HEK293 (cell line): ENCODE measurements around the gene UTP18.

ENCODE experiments used
- CTCF ChIA-PET: fragments of 350-600 bp; formaldehyde crosslinking; extraction: SDS; loops from one replicate; lab custom pipeline; 2021; ENCODE audit warnings: antibody characterized with exemption; lab: Yijun Ruan, JAX
- POLR2A ChIA-PET: fragments of 300-600 bp; formaldehyde crosslinking; extraction: SDS; loops from one replicate; lab custom pipeline; 2020; ENCODE audit warnings: antibody characterized with exemption, inconsistent platforms; lab: Yijun Ruan, JAX
- H3K27ac ChIP-seq: fragments of 200-500 bp; sonication (Bioruptor generic); 2 replicates; pipeline ENCODE4 v1.5.1; 2014; ENCODE audit warnings: low read depth, low read length, control low read depth, inconsistent platforms; ENCODE audit errors: extremely low read depth
- H3K36me3 ChIP-seq, 2 experiments: fragments of 200-500 bp in 1 of 2; sonication (Bioruptor generic) in 1 of 2; 1 replicate in 1 of 2; 2 replicates in 1 of 2; pipeline ENCODE4 v1.5.1; 2014 to 2017; ENCODE audit warnings: inconsistent platforms in 2 of 2, low read length in 2 of 2; ENCODE audit not compliant: control insufficient read depth in 2 of 2, insufficient read depth in 1 of 2
- H3K4me1 ChIP-seq: fragments of 200-500 bp; sonication (Bioruptor generic); 2 replicates; pipeline ENCODE4 v1.5.1; 2014; ENCODE audit warnings: mild to moderate bottlenecking, low read length, inconsistent platforms; ENCODE audit not compliant: control insufficient read depth, insufficient read depth
- H3K4me3 ChIP-seq: 2 replicates; pipeline ENCODE4 v1.5.1; 2011; ENCODE audit warnings: low read depth, mild to moderate bottlenecking, control low read depth, low read length, moderate library complexity
- H3K9me3 ChIP-seq: fragments of 200-500 bp; sonication (Bioruptor generic); 2 replicates; pipeline ENCODE4 v1.5.1; 2014; ENCODE audit warnings: low read depth, low read length, inconsistent platforms; ENCODE audit not compliant: control insufficient read depth, insufficient read depth
- EGR2 ChIP-seq: fragments of 450-650 bp; formaldehyde crosslinking; IDR thresholded peaks from 2 replicates; pipeline ENCODE4 v1.5.1; 2016; ENCODE audit warnings: low read depth, missing biosample characterization, missing genetic modification characterization
- FEZF1 ChIP-seq: fragments of 450-650 bp; formaldehyde crosslinking; IDR thresholded peaks from 2 replicates; pipeline ENCODE4 v1.5.1; 2016; ENCODE audit warnings: missing biosample characterization, missing genetic modification characterization
- OSR2 ChIP-seq: fragments of 450-650 bp; formaldehyde crosslinking; IDR thresholded peaks from 2 replicates; pipeline ENCODE4 v1.5.1; 2016; ENCODE audit warnings: missing biosample characterization, missing genetic modification characterization
- SP7 ChIP-seq: fragments of 450-650 bp; formaldehyde crosslinking; IDR thresholded peaks from 2 replicates; pipeline ENCODE4 v1.5.1; 2016; ENCODE audit warnings: missing biosample characterization, missing genetic modification characterization
- ZBTB11 ChIP-seq: fragments of 450-650 bp; formaldehyde crosslinking; conservative IDR thresholded peaks from 2 replicates; pipeline ENCODE4 v1.5.1; 2016; ENCODE audit warnings: low read depth, missing biosample characterization, missing genetic modification characterization
- ZBTB44 ChIP-seq: fragments of 450-650 bp; IDR thresholded peaks from 2 replicates; pipeline ENCODE4 v1.5.1; 2018; ENCODE audit warnings: missing biosample characterization, mild to moderate bottlenecking, missing genetic modification characterization
- ZBTB8A ChIP-seq: fragments of 450-650 bp; formaldehyde crosslinking; IDR thresholded peaks from 2 replicates; pipeline ENCODE4 v1.5.1; 2016; ENCODE audit warnings: missing biosample characterization, missing genetic modification characterization
- ZFP69B ChIP-seq: fragments of 450-650 bp; formaldehyde crosslinking; IDR thresholded peaks from 2 replicates; pipeline ENCODE4 v1.5.1; 2016; ENCODE audit warnings: missing biosample characterization, missing genetic modification characterization
- ZNF133 ChIP-seq: fragments of 450-650 bp; formaldehyde crosslinking; IDR thresholded peaks from 2 replicates; pipeline ENCODE4 v1.5.1; 2016; ENCODE audit warnings: missing biosample characterization, missing genetic modification characterization
- ZNF175 ChIP-seq: fragments of 450-650 bp; formaldehyde crosslinking; IDR thresholded peaks from 2 replicates; pipeline ENCODE4 v1.5.1; 2016; ENCODE audit warnings: missing biosample characterization, missing genetic modification characterization
- ZNF23 ChIP-seq: fragments of 450-650 bp; formaldehyde crosslinking; IDR thresholded peaks from 2 replicates; pipeline ENCODE4 v1.5.1; 2016; ENCODE audit warnings: missing biosample characterization, missing genetic modification characterization, borderline replicate concordance
- ZNF26 ChIP-seq: fragments of 450-650 bp; formaldehyde crosslinking; IDR thresholded peaks from 2 replicates; pipeline ENCODE4 v1.5.1; 2016; ENCODE audit warnings: missing biosample characterization, missing genetic modification characterization
- ZNF280D ChIP-seq: fragments of 450-650 bp; formaldehyde crosslinking; IDR thresholded peaks from 2 replicates; pipeline ENCODE4 v1.5.1; 2016; ENCODE audit warnings: missing biosample characterization, missing genetic modification characterization
- ZNF354C ChIP-seq: fragments of 450-650 bp; formaldehyde crosslinking; IDR thresholded peaks from 2 replicates; pipeline ENCODE4 v1.5.1; 2016; ENCODE audit warnings: missing biosample characterization, missing genetic modification characterization, low read depth, borderline replicate concordance
- ZNF529 ChIP-seq: fragments of 450-650 bp; formaldehyde crosslinking; IDR thresholded peaks from 2 replicates; pipeline ENCODE4 v1.5.1; 2017; ENCODE audit warnings: missing genetic modification characterization, missing biosample characterization; ENCODE audit not compliant: insufficient replicate concordance
- ZNF624 ChIP-seq: fragments of 450-650 bp; formaldehyde crosslinking; IDR thresholded peaks from 2 replicates; pipeline ENCODE4 v1.5.1; 2017; ENCODE audit warnings: missing biosample characterization, missing genetic modification characterization
- ZNF692 ChIP-seq: fragments of 450-650 bp; formaldehyde crosslinking; IDR thresholded peaks from 2 replicates; pipeline ENCODE4 v1.5.1; 2016; ENCODE audit warnings: missing biosample characterization, missing genetic modification characterization
- ZNF76 ChIP-seq: fragments of 450-650 bp; formaldehyde crosslinking; IDR thresholded peaks from 2 replicates; pipeline ENCODE4; 2016; ENCODE audit warnings: low read depth, missing biosample characterization, missing genetic modification characterization, borderline replicate concordance
- ZNF792 ChIP-seq: fragments of 450-650 bp; formaldehyde crosslinking; IDR thresholded peaks from 2 replicates; pipeline ENCODE4 v1.5.1; 2016; ENCODE audit warnings: missing biosample characterization, missing genetic modification characterization
- ZSCAN18 ChIP-seq: fragments of 450-650 bp; formaldehyde crosslinking; IDR thresholded peaks from 2 replicates; pipeline ENCODE4 v1.5.1; 2016; ENCODE audit warnings: missing biosample characterization, missing genetic modification characterization
- ZSCAN23 ChIP-seq: fragments of 450-650 bp; formaldehyde crosslinking; IDR thresholded peaks from 2 replicates; pipeline ENCODE4 v1.5.1; 2016; ENCODE audit warnings: missing biosample characterization, missing genetic modification characterization

Gene UTP18

GRCh38 chr17:51344532-51344931 is 84.2 kb downstream of the UTP18 start:
- H3K36me3 ChIP-seq = no peaks in the 10 kb centered on the region
- peaks cover 5% of the 10 kb centered on the region for H3K4me1 ChIP-seq
- H3K4me3 ChIP-seq = no peak overlapping the region
- no peaks in the 10 kb centered on the region for H3K9me3 ChIP-seq
- ChIA-PET POLR2A (no interaction called here), CTCF (no interaction called here)
- H3K27ac ChIP-seq = no peak overlapping the region
- TF ChIP-seq ZNF529 (tag by site-specific recombination) = no peak
- no peak for TF ChIP-seq ZBTB44 (tag by site-specific recombination)
- no peak for TF ChIP-seq ZFP69B (tag by site-specific recombination)
- TF ChIP-seq ZBTB11 = no peak
- TF ChIP-seq ZNF133 (tag by site-specific recombination) = no peak
- no peak for TF ChIP-seq FEZF1 (tag by site-specific recombination)
- no peak for TF ChIP-seq ZNF692 (tag by site-specific recombination)
- TF ChIP-seq ZSCAN18 (tag by site-specific recombination) = no peak
- TF ChIP-seq ZNF76 (tag by site-specific recombination) = no peak

- Histone ChIP-seq H3K9me3 (no peaks in the 10 kb centered on the region), H3K4me1 (peaks cover 5% of the 10 kb centered on the region), H3K36me3 (no peaks in the 10 kb centered on the region), H3K4me3 (no peak overlapping the region), H3K27ac (no peak overlapping the region)
- CTCF ChIA-PET = interaction anchor here (0.7 to 1.0 kb wide), 4 partner anchors 24 to 64 kb away, joined by 3 to 4 read pairs (median 4); no protein-coding TSS in a partner anchor
- TF ChIP-seq ZBTB8A = no peak
- TF ChIP-seq ZNF133 (tag by site-specific recombination) = no peak
- no peak for TF ChIP-seq ZNF354C (tag by site-specific recombination)
- no peak for TF ChIP-seq ZFP69B (tag by site-specific recombination)
- no peak for TF ChIP-seq ZNF280D (tag by site-specific recombination)
- TF ChIP-seq ZNF26 (tag by site-specific recombination) = no peak
- TF ChIP-seq ZNF624 (tag by site-specific recombination) = no peak
- no peak for TF ChIP-seq SP7 (tag by site-specific recombination)
- TF ChIP-seq ZNF792 (tag by site-specific recombination) = no peak
- TF ChIP-seq ZSCAN23 (tag by site-specific recombination) = no peak
- TF ChIP-seq ZNF175 (tag by site-specific recombination) = no peak
- TF ChIP-seq EGR2 (tag by site-specific recombination) = no peak
- TF ChIP-seq OSR2 (tag by site-specific recombination) = no peak
- TF ChIP-seq ZNF23 = no peak
- POLR2A ChIA-PET = interaction anchor here (0.6 kb wide), 1 partner anchor 731 kb away, joined by 3 read pairs; no protein-coding TSS in a partner anchor
Measured at GRCh38 chr17:51346218-51346982, 86.1 kb downstream of the UTP18 start.
